Activated CD4-positive, alpha-beta T cell treated with anti-CD3 and anti-CD28 coated beads for 4 hours (primary cell): ENCODE data around the gene FBRSL1.
"Not testable (repeated sequence)": the region's sequence is repeated elsewhere in the genome, so short reads cannot be mapped to it uniquely, and the experiment has no call there.

Source experiments
- DNase-seq, 2 donors: peaks; one replicate each; pipeline ENCODE4 v3.0.0-alpha.2; 2020

Gene FBRSL1

GRCh38 chr12:132454193-132454932 lies 35.6 kb upstream of the FBRSL1 start:
- no peak for DNase-seq

- DNase-seq, result no peak
These were observed 35.0 kb upstream of the FBRSL1 start for GRCh38 chr12:132454933-132455418.

- no peak for DNase-seq
These were observed 34.4 kb upstream of the FBRSL1 start for GRCh38 chr12:132455565-132455964.

GRCh38 chr12:132456186-132456943 lies 33.6 kb upstream of the FBRSL1 start:
- no peak for DNase-seq

- no peak for DNase-seq
These were observed 32.9 kb upstream of the FBRSL1 start for GRCh38 chr12:132456944-132457495.

GRCh38 chr12:132458441-132458840 lies 31.5 kb upstream of the FBRSL1 start:
- DNase-seq, result no peak

- no peak for DNase-seq
These were observed 30.9 kb upstream of the FBRSL1 start for GRCh38 chr12:132458846-132459641.

GRCh38 chr12:132460571-132460970 lies 29.4 kb upstream of the FBRSL1 start:
- no peak for DNase-seq

GRCh38 chr12:132461526-132461925 lies 28.4 kb upstream of the FBRSL1 start:
- DNase-seq, result no peak

GRCh38 chr12:132462788-132463187 lies 27.2 kb upstream of the FBRSL1 start:
- DNase-seq, result no peak

- not testable (repeated sequence) for DNase-seq
These were observed 26.5 kb upstream of the FBRSL1 start for GRCh38 chr12:132463284-132463924.

- DNase-seq, result not testable (repeated sequence)
These were observed 25.6 kb upstream of the FBRSL1 start for GRCh38 chr12:132464304-132464703.

- DNase-seq, result no peak
These were observed 25.1 kb upstream of the FBRSL1 start for GRCh38 chr12:132464820-132465219.

- DNase-seq, result no peak
These were observed 24.4 kb upstream of the FBRSL1 start for GRCh38 chr12:132465269-132466190.

- no peak for DNase-seq
These were observed 23.4 kb upstream of the FBRSL1 start for GRCh38 chr12:132466241-132467201.

- DNase-seq, result no peak
These were observed 22.4 kb upstream of the FBRSL1 start for GRCh38 chr12:132467511-132467910.

GRCh38 chr12:132469423-132469822 lies 20.5 kb upstream of the FBRSL1 start:
- DNase-seq, result no peak

GRCh38 chr12:132470397-132470796 lies 19.6 kb upstream of the FBRSL1 start:
- DNase-seq, result no peak

GRCh38 chr12:132471011-132471857 lies 18.7 kb upstream of the FBRSL1 start:
- DNase-seq, result no peak
